HG03108 (cell line): ENCODE data around the gene PTX4.

Experiments used
- ATAC-seq: cut with Tn5 transposase; IDR thresholded peaks from one replicate; pipeline ENCODE4 v1.9.1; 2021; ENCODE audit warnings: moderate library complexity; ENCODE audit not compliant: unreplicated experiment

PTX4 gene

GRCh38 chr16:1488619-1489018 lies at the start of gene PTX4:
PTX4 (minus strand) TSS chr16:1488944; CDS start chr16:1488909, 35 bp downstream.
- ATAC-seq = no peak

GRCh38 chr16:1537763-1538289 lies 49.1 kb upstream of the PTX4 start:
- no peak for ATAC-seq

GRCh38 chr16:1537138-1537577 lies 48.4 kb upstream of the PTX4 start:
- no peak for ATAC-seq

GRCh38 chr16:1536601-1537000 lies 47.9 kb upstream of the PTX4 start:
- ATAC-seq = no peak

- no peak for ATAC-seq
Measured at GRCh38 chr16:1535391-1536291, 46.9 kb upstream of the PTX4 start.

- no peak for ATAC-seq
Measured at GRCh38 chr16:1534021-1535020, 45.6 kb upstream of the PTX4 start.

GRCh38 chr16:1533443-1533951 lies 44.8 kb upstream of the PTX4 start, which contains the start of gene TMEM204:
TMEM204 (plus strand) TSS chr16:1533666; CDS start chr16:1534276, 610 bp downstream.
- no peak for ATAC-seq

- ATAC-seq = no peak
Measured at GRCh38 chr16:1532771-1533170, 44.0 kb upstream of the PTX4 start.

- no peak for ATAC-seq
Measured at GRCh38 chr16:1532081-1532760, 43.5 kb upstream of the PTX4 start.

- no peak for ATAC-seq
Measured at GRCh38 chr16:1531638-1531910, 42.8 kb upstream of the PTX4 start.

- ATAC-seq = no peak
Measured at GRCh38 chr16:1530883-1531637, 42.3 kb upstream of the PTX4 start.

GRCh38 chr16:1530349-1530882 lies 41.7 kb upstream of the PTX4 start:
- ATAC-seq = no peak

GRCh38 chr16:1528921-1529537 lies 40.3 kb upstream of the PTX4 start:
- ATAC-seq = no peak

GRCh38 chr16:1527836-1528811 lies 39.4 kb upstream of the PTX4 start:
- no peak for ATAC-seq

- no peak for ATAC-seq
Measured at GRCh38 chr16:1526608-1527555, 38.1 kb upstream of the PTX4 start.

GRCh38 chr16:1525871-1526607 lies 37.3 kb upstream of the PTX4 start:
- ATAC-seq = no peak
